Activated CD4-positive, alpha-beta T cell treated with anti-CD3 and anti-CD28 coated beads for 24 hours (primary cell): ENCODE measurements around the gene GAST.

Experiments
- DNase-seq, 2 donors: peaks; one replicate each; pipeline ENCODE4 v3.0.0-alpha.2; 2020; ENCODE audit warnings: low read depth in 2 of 2

Gene GAST

DNA sequence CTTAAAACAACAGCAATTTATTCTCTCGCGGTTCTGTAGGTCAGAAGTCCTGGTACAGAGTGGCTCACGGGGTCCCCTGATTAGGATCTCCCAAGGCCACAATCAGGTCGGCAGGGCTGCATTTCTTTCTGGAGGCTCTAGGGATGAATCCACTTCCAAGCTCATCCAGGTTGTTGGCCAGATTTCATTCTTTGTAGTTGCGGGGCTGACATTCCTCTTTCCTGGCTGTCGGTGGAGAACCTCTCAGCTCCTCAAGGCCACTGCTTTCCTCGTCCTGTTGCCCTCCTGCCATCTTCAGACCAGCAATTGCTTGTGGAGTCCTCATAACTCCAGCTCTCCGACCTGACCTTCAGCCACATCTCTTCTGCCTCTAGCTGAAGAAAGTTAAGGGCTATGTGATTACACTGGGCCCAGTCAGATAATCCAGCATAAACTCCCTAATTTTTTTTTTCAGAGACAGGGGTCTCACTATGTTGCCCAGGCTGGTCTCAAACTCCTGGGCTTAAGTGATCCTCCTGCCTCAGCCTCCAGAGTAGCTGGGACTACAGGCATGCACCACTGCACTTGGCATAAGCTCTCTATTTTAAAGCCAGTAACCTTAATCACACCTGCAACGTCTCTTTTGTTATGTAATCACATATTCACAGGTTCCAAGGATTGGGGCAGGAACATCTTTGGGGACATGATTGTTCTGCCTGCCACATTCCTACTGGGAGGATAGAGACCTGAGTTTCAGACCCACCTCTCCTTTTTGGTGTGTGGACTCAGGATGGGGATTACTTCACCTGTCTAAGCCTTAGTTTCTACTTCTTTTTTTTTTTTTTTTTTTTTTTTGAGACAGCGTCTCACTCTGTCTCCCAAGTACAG is 4.1 kb upstream of the GAST start:
- DNase-seq: no peak

DNA sequence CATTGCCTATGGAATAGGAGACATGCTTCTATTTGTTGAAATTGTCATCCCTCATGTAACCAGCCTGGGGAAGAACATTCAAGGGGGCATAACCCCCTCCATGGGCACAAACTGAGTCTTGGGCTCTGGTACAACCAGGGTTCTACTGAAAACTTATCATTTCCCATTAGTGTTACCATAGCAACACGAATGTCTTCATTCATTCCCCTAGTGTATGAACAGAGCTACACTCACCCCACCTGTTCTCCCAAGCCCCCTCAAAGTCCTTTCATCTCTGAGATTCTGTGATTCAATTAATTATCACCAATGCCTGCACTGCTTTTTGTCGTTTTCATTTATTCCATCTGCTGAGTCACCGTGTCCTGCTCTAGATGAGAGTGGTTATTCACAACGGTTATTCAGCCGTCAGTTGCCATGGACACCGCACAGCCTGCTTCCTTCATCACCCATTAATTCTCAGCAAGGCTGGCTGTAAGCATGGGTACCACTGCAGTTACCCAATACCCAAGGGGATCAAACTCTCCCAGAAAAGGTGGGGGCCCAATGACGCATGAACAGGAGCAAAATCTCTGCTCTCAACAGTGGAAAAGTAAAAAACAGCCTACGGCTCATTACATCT is 1.6 kb upstream of the GAST start:
- DNase-seq: no peak

DNA sequence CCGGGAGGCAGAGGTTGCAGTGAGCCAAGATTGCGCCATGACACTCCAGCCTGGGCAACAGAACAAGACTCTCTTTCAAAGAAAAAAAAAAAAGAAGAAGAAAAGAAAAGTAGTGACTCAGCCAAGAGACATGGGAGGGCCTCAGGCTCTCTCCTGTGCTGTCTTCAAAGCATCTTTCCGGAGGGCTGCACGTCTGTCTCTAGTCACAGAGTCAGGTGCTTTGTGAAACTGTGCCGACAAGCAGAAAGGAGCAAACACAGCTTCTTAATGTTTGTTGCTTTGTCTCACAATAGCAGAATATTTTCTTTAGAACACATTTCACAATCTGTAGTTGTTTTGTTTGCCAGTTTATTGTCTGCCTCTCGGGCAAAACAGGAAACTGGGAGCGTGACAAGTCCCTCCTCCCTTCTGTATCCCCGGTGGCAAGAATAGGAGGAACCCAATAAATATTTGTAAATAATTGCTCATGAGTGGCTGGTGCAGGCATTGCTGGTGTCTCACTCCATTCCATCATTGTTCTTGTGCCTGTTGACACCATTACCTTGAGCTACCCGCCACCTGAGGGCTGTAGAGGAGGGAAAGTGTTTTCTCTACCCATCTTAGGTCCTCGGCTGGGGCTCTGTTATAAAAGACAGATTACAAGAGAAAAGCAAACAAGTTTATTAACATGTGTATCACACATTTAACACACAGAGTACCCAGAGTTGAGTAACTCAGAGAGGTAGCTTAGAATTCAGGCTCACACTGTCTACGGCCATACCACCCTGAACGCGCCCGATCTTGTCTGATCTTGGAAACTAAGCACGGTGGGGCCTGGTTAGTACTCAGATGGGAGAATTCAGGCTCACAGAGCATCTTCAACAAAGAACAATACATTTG is 5.5 kb downstream of the GAST start:
- no peak for DNase-seq

DNA sequence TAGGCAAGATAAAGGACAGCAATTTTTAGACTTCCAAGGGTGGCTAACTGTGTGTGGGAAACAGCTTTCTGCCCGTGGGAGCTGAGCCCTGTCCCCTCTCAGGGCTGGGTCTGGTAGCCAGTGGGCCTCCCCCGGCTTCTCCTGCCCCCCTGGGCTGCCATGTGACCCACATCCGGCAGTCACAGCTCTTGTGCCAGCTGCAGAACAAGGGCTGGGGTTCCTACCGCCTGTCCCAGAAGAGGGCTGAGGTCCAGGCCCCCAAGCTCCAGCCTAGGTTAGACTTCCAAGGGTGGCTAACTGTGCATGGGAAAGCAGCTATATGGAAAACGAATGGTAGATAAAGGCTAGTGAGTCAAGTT is 6.1 kb downstream of the GAST start:
- no peak for DNase-seq

DNA sequence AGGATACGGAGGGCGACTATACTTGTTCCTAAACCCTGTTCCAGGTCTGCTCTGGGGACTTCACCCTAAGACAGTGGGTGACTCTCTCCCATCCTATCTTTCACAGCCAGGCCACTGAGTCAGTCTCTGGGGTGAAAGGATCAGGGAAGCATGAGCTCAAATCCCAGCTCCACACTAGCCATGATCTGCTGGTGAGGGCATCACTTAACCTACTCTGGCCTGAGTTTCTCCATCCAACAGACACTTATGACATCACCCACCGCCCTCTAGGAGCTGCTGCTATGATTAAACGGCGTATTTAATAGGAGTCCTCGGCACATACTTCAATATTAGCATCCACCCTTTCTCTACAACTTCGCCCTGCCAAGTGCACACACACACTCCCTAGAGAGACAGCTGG is 10.1 kb downstream of the GAST start:
- DNase-seq: no peak

DNA sequence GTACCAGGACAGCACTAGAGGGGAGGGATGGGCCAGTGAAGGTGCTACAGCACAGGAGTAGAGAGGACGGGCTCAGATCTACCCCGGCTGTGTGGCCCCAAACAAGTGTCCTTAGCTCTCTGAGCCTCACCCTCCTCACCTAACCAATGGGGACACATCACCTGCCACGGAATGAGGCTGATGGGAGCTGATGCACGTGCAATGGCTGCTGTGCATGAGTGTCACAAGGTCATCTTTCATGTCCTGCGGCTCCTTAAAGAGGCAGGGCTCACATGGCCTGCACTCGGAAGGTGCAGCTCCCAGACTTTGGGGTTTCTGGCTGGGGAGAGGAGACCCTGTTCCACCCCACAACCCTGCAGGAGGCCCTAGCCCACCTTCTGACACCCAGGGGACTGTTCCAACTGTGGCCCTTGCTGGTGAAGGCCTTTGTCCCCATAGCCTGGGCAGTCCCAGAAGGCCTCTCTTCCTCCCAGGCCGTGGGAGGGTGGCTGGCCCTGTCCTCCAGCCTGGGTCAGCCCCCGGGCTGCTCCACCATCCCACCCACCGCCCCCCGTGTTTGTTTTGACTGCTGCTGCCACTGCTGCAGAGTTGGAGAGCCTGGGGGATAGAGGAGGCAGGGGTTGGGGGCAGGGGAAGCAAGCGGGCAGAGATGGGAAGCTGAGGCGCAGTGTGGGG is 11.8 kb downstream of the GAST start:
- no peak for DNase-seq

DNA sequence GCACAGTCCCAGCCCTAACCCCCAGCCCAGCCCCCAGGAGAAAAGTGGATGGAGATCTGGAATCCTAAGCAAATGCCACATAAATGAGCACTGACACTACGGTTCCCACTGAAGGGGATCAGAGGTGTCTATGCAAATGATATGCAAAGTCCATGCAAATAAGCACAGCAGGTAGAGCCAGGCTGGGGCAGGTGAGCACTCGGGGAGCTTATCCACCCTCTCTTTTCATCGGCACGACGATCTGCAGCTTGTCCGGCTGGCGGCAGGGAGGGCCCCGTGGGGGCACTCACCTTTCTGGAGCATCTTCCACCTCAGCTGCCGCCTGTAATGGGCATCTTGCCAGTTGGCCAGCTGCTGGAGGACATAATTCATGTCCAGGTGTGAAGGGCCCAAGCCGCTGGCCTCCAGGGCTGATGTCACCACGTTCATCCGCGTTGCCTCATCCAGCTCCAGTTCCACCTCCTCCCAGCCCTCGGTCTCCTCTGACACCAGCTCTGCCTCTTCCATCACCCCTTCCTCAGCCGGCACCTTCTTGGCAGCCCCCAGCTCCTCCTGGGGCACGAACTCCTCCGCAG is 12.4 kb downstream of the GAST start:
- DNase-seq: no peak

DNA sequence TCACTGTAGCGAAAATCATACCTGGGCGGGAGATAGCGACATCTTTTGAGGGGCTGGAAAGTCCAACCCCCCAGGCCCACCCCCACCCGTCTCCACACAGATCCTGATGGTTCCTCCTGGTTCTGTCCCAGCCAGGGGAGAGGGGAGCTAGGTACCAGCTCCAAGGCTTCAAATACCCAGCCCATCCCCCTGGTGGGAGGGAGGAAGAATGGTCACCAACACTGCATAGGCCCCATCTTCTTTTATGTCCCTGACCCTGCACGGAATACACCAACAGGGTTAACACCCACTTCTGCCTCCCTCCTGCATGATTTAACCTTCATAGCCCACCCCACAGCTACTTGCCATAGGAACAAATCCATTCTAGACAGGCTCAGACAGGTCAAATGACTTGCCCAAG is 13.0 kb downstream of the GAST start:
- no peak for DNase-seq

DNA sequence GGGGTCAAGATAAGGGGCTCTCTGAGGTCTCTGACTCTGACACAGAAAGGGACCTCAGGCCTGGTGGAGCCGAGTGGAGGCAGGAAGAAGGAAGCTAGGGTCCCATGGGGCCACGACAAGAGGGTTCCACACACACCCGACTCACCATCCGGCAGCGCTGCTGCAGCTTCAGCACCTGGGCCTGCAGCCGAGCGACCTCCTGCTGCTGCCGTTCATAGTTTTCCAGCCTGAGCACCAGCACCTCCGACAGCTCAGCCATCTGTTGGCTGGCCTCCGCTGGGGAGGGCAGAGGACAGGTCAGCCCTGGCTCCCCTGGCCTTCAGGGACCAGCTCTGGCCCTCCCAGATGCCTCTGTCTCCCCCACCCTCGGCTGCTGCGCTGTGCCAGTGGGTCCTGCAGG is 15.9 kb downstream of the GAST start:
- DNase-seq: no peak

DNA sequence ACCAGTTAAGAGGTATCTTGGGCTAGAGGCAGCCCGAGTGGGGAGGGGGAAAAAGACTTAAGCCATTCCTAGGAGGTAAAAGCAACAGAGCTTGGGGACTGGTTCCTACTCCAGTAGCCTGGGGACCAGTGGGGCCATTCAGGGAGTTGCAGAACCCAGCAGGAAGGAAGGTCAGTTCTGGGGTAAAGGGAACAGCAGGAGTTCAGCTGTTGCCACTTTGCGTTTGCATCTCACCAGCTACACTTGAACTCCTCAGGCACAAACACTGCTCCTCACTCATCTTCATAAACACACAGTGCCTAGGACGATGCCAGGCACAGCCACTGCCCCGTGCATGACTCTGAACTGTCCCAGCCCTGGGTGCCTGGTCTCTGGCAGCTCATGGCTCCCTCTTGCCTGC is 18.3 kb downstream of the GAST start:
- no peak for DNase-seq

DNA sequence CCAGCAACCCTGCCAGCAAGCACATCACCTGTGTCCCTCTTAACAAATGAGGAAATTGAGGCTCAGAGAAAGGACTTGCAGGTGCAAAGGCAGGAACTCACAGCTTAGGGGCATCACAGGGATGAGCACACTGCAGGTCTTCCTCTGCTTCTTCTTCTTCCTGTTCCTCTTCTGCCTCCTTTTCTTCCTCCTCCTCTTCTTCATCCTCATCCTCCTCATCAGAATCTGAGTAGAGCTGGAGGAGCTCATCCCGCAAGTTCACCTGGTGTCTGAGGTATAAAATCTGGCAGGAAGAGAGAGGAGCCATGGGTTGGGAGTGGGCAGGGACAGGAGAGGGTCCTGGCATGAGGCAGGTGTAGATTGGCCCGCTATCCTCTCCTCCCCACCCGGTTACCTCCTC is 19.7 kb downstream of the GAST start:
- DNase-seq: no peak

DNA sequence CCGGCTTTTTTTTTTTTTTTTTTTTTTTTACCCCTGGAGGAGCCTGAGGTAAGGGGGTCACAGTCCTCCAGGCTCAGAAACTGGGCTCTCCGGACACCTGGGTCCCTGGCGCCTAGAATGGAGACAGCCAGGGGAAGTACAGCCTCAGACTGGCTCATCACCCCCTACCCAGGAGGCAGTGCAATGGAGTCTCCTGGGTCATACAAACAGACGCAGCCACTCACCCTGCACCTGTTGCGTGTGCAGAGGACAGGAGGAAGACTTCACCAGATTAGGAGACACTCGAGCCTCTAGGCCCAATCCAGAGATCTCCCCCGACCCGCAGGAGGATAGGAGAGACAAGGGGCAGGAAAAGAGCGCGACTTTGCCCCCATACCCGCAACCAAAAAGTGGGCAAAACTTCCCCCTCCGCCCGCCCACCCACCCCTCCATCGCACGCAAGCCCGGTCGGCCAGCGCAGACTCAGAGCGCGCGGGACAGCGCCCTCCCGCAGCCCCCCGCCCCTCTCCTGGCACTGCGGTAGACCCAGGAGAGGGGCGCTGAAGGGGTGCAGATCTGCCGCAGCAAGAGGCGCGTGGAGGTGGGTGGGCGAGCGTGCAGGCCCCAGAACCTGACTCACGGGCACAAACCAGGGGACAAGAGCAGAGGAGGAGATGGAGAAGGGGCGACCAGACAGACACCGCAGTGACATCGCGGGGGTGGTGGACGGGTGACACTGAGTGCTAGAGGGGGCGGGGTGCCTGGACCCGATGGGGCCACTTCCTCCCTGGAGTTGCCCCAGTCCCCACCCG is 21.4 kb downstream of the GAST start:
- DNase-seq: no peak

DNA sequence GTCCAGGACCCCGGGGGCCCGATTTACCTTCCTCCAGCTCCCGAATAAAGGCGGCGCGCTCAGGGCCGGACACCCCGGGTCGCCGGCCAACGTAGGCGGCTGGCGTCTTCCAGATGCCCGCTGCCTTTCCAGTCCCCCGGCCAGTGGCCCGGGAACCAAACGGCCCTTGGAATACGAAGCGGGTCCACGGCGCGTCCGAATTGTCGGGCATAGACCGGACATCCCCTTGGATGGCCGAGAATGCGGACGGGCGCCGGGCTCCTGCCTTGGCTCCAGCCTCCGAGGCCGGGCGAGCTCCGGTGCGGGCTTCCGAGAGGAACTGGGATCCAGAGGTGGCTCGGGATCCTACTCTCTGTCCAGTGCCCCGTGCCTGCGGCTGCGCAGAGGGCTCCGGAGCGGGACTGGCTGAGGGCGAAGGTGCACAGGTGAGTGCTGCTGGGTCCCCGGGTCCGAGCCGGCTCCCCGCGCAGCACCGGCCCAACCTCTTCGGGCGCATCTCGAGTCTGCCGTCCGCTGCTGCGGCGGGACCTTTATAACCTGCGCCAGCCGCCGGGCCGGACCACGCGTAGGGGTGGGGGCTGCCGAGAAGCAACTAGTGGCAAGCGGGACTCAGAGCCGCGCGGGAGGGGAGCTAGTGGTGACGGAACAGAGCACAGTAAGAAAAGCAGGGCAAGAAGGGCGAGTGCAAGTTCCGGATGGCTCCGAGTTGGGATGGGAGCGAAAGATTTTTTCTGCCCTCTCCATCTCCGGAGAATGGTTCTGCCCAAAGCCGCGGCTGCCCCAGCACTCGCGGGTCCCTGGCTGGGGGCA is 22.2 kb downstream of the GAST start, which contains the start of gene HAP1:
Gene HAP1 (minus strand): TSS at position 505 of the 810 bp plus-strand sequence. CDS start 9 bp downstream, at position 496.
- no peak for DNase-seq

DNA sequence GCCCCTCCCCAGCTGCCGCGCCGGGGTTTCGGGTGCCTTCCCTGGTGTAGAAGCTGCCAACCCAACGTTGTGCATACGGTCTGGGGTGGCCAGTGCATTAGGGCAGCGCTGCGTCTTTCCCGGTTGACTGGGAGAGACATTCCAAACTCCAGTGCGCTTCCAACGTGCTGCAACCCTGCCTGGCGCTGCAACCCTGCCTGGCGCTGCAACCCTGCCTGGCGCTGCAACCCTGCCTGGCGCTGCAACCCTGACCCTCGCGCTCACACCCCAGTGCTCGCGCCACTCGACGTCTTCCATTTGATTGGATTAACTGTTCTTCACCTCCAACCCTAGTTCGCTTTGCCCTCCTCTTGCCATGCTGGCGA is 22.8 kb downstream of the GAST start:
- no peak for DNase-seq

DNA sequence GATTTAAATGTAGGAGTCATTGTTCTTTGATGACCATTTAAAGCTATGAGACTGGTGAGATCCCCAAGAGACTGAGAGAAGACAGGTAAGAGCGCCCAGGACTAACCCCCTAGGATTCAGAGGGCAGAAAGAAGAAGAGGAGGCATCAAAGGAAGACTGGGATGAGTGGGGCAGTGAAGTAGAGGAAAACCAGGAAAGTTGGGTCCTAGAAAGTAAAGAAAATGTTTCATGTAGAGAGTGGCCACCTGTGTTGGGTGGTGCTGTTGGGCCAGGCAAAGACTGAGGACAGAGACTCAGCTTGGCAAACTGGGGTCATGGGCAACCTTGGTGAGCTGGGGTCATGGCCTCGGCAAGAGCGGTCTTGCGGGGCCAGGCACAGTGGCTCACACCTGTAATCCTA is 23.6 kb downstream of the GAST start:
- DNase-seq: no peak

DNA sequence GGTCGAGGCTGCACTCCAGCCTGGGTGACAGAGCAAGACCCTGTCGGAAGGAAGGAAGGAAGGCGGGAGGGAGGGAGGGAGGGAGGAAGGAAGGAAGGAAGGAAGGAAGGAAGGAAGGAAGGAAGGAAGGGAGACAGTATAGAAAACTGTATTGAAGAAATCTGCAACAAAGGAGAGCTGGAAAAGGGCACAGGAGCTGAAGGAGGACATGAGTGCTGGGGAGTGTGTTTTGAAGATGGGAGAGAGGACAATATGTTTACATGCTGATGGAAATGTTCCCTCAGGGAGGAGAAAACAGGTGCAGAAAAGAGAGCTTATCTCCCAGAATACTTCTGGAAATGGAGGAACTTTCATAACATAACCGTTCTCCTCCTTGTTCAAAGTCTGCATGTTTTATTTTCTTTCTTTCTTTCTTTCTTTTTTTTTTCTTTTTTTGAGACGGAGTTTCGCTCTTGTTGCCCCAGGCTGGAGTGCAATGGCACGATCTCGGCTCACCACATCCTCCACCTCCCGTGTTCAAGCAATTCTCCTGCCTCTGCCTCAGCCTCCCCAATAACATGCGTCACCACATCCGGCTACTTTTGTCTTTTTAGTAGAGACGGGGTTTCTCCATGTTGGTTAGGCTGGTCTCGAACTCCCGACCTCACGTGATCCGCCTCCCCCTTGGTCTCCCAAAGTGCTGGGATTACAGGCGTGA is 25.0 kb downstream of the GAST start:
- no peak for DNase-seq

DNA sequence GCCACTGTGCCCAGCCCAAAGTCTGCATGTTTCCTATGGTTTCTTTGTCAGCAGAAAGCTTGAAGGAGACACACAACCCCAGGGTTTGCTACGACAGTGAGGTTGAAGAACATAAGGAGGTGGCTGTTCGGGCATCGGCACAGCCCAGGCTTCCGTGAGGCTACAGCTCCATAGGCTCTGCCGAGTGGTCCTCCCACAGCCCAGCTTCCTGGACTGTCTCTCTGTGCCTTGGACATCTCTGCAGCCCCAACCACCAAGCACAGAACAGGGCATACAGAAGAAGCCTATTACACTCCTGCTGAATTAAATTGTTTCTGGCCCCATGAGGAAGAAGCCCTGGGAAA is 25.5 kb downstream of the GAST start:
- DNase-seq: no peak

DNA sequence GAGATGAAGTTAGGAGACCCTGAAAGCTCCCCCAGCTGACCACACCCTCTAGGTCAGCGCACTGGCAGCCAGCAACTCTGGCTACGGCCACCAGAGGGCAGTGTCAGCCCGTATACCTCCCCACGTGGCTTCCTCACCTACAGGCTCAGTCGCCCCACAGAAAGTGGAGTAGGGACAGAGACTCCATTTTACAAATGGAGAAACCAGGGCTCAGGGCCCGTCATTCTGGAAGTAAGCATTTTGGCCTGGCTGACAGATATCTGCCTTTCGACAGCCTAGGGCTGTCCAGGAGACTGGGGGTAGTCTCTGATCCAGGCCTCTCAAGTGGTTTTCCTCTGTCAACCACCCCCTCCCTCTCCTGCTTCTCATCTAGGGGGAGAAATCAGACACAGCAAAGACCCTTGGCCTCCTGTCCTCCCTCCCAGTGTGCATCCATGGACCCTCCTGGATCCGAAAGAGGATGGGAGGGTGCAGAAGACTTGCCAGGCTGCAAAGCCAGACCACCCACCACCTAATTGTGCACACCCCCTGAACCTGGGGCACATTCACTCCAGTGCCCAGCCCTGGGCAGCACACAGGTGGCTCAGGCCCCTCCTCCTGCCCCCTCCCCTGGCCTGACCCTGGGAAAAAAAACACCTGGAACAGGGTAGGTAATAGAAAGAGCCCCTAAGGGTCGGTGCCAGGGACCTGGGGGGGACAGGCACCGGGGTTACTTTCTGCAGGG is 26.1 kb downstream of the GAST start:
- DNase-seq: peak; percentile 67 to 72

DNA sequence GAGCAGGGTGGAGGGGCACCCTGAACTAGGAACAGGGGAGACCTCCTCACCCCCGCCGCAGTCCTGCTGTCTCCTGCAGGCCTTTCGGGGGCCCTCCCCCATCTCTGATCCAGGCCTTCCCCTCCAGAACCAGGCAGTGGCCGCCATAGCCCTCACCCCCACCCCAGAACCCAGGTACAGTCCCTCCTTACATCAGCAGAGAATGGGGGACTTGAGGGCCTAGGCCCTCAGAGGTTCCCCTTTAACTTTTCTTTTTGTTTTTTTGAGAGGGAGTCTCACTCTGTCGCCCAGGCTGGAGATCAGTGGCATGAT is 26.6 kb downstream of the GAST start:
- no peak for DNase-seq
